ENCODE data around the gene SLC16A3. TPM values are rescaled to one million over a fixed set of nuclear protein-coding genes. Genes with fewer than 3 reads are reported as not detected.

Gene SLC16A3
- total RNA-seq, 1 experiment from 2014 or later: 65.3 TPM

DNA sequence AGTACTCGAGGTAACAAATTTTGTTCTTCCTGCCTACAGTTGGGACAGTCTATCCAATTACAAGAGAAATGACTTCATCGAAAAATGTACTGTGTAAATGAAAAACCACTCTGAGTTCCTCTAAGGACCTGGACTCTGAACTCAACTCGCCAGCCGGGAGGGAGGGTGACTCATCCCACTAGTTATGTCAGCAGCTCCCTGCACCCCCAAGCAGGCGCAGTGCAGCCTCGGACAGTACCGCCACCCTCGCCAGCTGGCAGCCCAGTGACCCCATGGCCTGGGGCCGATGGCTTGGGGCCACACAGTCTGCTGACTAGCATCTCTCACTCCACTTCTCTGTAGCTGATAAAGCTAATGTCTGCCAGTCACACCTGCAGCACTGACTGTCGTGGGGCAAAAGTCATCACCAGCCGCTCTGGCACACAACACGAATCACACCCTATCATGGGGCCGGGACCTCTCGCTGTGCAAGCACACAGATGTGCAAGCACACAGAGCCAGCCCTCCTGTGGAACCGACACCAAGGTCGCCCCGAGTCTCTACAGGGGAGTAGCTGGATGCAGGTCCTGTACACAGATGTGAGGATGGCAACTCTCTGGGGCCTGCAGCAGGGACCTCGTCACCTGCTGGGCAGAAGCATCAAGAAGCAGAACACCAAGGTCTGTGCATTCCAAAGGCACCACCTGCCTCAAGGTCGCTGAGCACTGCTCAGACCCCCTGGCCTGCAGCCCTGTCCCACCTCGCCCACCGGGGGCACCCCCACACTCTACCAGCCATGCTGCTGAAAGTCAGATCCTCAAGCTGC, 38.9 kb downstream of the SLC16A3 start:
- peak; percentile 97 for DNase-seq (ENCODE audit: low spot score)

DNA sequence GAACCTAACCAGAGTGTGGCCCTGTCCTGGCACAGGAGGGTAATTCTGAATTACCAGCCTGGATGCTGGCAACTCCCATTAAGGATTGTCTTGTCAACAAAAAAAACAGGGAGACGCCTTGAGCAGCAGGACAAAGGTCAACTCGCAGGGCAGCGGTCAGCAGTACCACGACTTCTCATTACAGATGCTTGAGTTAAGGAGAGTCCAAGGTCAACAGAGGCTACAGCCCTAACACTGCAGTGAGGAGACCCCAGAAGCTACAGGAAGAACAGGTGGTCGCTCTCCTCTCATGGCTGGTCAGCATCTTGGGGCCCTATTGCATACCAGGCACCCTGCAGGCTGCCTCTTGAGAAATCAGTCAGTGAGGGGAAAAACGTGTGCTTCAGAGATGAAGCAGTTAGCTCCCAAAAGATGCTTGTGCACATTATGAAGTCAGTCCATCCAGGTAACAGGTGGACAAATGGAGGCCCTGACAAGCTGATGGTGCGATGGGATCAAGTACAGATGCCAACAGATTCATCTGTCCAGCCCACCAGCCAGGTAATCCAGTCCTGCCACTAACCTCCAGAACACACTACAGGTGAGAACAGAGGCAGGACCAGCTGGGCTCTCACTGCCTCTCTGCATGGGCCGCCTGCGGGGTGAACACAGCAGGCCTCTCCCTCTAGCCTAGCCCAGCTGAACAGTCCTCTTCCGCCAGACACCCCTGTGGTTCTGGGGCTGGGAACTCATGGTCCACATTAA, 40.5 kb downstream of the SLC16A3 start:
- DNase-seq (ENCODE audit: low spot score): no peak

- DNase-seq (ENCODE audit: low spot score): no peak
Observed at GRCh38 chr17:82269882-82270500, 41.1 kb downstream of the SLC16A3 start.

DNA sequence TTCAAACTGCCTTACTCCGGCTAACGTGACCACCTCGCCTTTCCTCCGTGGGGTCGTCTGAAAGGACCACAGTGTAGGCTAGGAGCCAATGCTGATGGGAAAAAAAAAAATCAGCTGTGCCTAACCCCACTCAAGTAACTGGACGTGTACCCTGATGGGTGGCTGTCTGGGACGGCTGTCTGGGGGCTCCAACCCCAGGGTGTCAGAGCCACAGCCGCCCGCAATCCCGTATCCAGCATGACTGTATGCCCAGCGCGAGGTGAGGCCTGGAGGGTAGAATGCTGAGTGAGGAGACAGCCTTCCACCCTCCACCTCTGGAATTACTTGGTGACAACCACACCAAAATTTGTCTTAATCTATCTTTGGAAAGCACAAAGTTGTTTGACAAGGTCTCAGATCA, 41.8 kb downstream of the SLC16A3 start:
- DNase-seq (ENCODE audit: low spot score): no peak

GRCh38 chr17:82271401-82271800, 42.6 kb downstream of the SLC16A3 start:
- no peak for DNase-seq (ENCODE audit: low spot score)

- no peak for DNase-seq (ENCODE audit: low spot score)
Observed at GRCh38 chr17:82272495-82273326, 43.9 kb downstream of the SLC16A3 start.

GRCh38 chr17:82273327-82274133, 44.7 kb downstream of the SLC16A3 start, which contains the start of gene CSNK1D:
CSNK1D (minus strand) TSS chr17:82273700; CDS start chr17:82273381, 319 bp downstream.
- DNase-seq (ENCODE audit: low spot score): peak; percentile 80

DNA sequence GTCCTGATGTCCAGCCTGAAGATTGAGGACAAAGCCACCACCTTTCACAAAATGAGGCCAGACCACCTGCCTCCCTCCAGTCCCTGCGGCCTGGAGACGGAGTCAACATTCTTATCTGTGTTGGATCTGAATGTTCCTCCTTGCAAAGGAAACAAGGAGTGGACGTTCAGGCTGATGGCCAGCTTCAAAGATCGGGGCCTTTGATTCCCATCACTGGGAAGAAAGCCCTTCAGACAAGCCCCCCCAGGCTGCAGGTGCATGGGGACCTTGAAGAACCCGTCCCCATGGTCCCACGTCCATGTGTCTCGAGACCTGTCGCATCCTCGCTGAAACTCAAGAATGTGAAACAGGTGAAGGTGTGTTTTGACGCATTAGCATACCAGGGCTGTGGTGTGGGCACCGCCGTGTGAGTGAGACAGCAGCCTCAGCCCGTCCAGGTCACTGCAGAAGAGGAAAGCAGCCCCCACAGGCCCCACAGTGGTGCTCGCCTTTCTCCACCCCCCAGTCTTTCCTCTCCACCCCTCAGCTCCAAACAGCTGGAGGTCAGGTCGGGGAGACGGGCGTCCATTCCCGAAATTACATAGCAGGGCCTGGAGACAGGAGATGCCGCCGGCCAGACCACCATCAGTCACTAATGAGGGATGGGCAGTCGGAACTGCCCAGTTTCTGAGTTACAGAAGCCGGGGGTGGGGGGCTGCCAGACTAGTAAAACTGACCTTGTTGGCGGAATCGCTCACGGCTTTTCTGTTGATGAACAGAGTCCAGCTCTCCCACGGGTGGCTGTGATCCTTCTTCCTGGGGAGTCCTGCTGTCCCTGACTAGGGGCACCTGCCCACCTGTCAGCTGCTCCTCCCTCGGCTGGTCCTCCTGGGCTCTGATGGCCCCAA, 45.5 kb downstream of the SLC16A3 start:
- DNase-seq (ENCODE audit: low spot score): no peak

GRCh38 chr17:82275326-82275725, 46.5 kb downstream of the SLC16A3 start:
- DNase-seq (ENCODE audit: low spot score): no peak

DNA sequence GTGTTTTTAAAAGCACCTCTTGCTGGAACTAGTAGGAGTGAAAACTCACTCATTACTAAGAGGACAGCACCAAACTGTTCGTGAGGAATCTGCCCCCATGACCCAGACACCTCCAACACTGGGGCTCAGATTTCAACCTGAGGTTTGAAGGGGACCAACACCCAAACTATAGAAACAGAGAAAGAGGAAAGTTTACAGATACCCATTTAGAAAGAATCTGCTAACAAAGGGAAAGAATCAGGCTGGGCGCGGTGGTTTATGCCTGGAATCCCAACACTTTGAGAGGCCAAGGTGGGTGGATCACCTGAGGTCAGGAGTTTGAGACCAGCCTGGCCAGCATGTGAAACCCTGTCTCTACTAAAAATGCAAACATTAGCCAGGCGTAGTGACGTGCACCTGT, 48.1 kb downstream of the SLC16A3 start:
- DNase-seq (ENCODE audit: low spot score): no peak

- no peak for DNase-seq (ENCODE audit: low spot score)
Observed at GRCh38 chr17:82277851-82278250, 49.0 kb downstream of the SLC16A3 start.

GRCh38 chr17:82278308-82278707, 49.5 kb downstream of the SLC16A3 start:
- DNase-seq (ENCODE audit: low spot score): no peak

DNA sequence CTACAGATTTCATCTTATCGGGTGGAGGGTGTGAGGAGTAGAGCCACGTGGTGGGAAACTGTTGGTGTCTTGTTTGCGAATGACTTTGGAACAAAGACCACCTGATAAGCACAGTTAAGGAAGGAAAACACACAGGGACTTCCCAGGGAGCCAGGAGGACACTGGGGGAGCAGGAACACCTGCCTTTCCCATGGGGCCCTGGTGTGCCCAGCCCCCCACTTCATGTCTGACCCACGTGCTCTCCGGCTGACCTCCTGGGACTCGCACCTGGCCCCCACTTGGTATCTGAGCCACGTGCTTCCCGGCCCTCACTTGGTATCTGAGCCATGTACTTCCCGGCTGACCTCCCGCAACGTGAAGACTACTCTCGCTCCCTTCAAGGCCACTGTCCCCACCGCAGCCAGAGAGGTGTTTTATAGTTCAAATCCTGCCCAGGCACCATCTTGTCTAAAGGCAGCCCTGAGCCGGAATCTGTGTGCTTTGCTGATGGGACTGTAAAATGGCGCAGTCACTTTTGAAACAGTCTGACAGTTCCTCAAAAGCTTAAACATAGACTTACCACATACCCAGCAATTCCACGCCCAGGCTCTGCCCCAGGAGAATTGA, 50.0 kb downstream of the SLC16A3 start:
- no peak for DNase-seq (ENCODE audit: low spot score)

DNA sequence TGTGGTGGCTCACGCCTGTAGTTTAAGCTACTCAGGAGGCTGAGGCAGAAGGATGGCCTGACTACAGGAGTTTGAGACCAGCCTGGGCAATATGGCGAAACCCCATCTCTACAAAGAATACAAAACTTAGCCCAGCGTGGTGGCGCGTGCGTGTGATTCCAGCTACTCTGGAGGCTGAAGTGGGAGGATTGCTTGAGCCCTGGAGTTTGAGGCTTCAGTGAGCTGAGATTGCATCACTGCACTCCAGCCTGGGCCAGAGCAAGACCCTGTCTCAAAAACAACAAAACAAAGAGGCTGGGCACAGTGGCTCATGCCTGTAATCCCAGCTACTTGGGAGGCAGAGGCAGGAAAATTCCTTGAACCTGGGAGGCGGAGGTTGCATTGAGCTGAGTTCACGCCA, 51.7 kb downstream of the SLC16A3 start:
- no peak for DNase-seq (ENCODE audit: low spot score)

GRCh38 chr17:82281076-82281475, 52.2 kb downstream of the SLC16A3 start:
- no peak for DNase-seq (ENCODE audit: low spot score)

DNA sequence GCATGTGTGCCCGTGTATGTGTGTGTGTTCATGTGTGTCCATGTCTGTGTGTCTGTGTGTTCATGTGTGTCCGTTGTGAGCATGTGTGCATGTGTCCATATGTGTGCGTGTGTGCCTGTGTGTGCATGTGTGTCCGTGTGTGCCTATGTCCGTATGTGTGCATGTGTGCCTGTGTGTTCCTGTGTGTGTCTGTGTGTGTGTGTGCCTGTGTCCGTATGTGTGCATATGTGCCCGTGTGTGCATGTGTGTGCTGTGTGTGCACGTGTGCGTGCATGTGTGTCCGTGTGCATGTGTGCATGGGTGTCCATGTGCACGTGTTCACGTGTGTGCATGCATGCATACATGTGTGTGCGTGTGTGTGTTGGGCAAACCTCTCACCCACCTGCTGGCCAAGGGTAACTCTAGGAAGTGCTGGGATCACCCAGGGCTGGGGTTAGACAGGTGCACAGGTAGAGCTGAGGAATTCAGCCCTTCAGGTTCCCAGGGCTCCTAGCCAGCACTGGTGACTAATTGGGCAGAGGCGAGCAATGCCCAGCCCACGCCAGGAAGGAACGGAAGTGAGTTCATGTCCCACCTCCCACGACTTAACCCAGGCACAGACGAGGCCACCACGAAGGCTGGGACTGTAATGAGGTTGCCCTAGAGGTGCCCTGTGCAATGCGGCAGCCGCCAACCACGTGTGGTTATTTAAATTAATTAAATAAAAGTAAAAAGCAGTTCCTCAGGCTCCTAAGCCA, 52.8 kb downstream of the SLC16A3 start:
- DNase-seq (ENCODE audit: low spot score): peak; percentile 89

DNA sequence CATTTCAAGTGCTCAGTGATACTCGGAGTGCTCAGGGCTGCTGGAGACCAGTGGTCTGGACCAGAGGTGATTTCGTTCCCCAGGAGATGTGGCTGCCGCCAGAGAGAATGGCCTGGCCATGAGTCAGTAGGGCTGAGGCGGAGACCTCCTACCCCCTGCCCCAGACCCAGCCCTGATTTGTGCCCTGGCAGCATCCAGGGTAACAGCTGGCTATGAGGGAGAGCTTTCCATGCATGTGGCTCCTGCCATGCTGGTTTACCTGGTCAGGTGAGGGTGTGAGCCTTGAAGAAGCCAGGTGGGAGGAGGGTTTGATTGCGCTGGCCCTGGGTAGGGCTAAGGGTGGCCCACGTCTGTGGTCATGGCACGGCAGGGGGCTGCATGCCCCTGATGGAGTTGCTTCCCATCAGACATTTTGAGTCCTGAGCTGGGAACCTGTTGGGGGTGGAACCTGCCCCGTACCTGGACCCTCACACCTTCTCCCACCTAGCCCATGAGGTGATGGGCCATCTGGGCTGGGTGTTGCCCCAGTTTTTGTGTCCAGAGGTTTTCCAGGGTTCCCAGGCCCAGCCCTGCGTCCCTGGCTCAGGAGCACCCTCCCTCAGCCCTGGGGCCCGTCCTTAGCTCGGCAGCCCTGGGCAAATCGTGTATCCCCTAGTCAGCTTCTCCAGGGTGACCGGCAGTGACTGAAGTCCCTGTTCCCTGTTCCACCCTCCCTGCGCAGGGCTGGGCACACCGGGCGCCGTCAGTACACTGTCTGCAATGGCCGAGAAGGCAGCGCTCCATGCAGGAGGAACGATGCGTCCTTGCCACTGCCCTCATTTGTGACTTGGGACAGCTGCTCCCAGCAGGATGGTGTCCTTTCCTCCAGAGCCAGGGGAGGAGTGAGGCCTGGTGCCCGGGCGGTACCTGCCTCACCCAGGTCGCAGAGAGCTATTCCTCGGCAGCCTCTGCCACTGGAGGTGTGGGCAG, 53.7 kb downstream of the SLC16A3 start:
- DNase-seq (ENCODE audit: low spot score): no peak
